22Rv1 (cell line): ENCODE data around the gene MRPL49.

Experiments used
- H3K27ac ChIP-seq: fragments of 450-650 bp; 2 replicates; pipeline ENCODE4 v1.5.1; 2017
- CTCF ChIP-seq: fragments of 450-650 bp; IDR thresholded peaks from 2 replicates; pipeline ENCODE4 v1.5.1; 2017; ENCODE audit warnings: mild to moderate bottlenecking
- ZFX ChIP-seq: fragments of 450-650 bp; IDR thresholded peaks from 2 replicates; pipeline ENCODE4 v1.6.1; 2017; ENCODE audit warnings: antibody characterized with exemption, borderline replicate concordance

Gene MRPL49

GRCh38 chr11:65151331-65151899 is 29.3 kb downstream of the MRPL49 start:
- no peak overlapping the region for H3K27ac ChIP-seq
- no peak for TF ChIP-seq CTCF
- no peak for TF ChIP-seq ZFX

DNA sequence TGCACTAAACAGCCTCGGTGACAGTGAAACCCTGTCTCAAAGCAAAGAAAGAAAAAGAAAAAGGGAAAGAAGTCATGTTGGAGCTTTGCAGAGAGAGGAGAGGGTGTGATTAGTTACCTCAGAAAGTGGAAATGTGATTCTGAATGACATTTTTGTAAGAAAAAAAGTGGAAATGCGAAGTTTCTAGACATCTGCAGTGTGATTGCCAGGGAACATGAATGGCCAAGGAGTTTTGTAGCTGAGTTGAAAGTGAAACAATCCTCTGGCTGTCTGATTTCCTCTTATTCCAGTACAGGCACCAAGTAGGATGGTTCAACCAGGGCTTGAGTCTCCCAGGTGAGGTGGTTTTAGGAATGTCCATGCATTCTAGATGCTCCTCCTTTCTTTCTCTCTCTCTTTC is 30.0 kb downstream of the MRPL49 start:
- no peak overlapping the region for H3K27ac ChIP-seq

DNA sequence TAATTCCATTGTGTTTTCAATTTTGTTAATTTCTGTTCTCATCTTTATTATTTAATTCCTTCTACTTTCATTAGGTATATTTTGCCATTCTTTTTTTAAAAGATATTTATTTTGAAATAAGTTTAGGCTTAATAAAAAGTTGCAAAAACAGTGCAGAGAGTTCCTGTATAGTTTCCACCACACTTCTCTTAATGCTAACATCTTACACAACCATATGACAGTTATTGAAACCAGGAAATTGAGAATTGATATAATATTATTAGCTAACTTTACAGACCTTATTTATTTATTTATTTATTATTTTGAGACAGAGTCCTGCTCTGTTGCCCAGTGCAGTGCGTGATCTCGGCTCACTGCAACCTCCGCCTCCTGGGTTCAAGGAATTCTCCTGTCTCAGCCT is 34.1 kb downstream of the MRPL49 start:
- TF ChIP-seq ZFX, result no peak
- no peak for TF ChIP-seq CTCF
- no peak overlapping the region for H3K27ac ChIP-seq

More for the DNA sequence above, 30.0 kb downstream of the MRPL49 start:
- TF ChIP-seq CTCF (no peak), ZFX (no peak)

DNA sequence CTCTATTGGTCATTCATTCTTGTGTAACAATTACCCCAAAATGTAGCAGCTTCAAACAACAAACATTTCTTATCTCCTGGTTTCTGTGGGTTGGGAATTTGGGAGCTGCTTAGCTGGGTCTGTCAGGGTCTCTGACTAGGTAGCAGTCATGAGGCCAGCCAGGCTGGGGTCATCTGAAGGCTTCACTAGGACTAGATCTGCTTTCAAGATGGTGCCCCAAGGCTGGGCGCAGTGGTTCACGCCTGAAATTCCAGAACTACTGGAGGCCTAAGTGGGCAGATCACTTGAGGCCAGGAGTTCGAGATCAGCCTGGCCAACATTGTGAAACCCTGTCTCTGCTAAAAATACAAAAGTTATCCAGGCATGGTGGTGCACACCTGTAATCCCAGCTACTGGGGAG is 34.8 kb downstream of the MRPL49 start:
- TF ChIP-seq ZFX (no peak), CTCF (no peak)
- no peak overlapping the region for H3K27ac ChIP-seq

- TF ChIP-seq CTCF, result no peak
- no peak for TF ChIP-seq ZFX
- H3K27ac ChIP-seq, result no peak overlapping the region
These were observed 35.2 kb downstream of the MRPL49 start for GRCh38 chr11:65157336-65157735.

GRCh38 chr11:65159012-65159411 is 36.9 kb downstream of the MRPL49 start:
- H3K27ac ChIP-seq, result no peak overlapping the region
- TF ChIP-seq ZFX, result no peak
- no peak for TF ChIP-seq CTCF

DNA sequence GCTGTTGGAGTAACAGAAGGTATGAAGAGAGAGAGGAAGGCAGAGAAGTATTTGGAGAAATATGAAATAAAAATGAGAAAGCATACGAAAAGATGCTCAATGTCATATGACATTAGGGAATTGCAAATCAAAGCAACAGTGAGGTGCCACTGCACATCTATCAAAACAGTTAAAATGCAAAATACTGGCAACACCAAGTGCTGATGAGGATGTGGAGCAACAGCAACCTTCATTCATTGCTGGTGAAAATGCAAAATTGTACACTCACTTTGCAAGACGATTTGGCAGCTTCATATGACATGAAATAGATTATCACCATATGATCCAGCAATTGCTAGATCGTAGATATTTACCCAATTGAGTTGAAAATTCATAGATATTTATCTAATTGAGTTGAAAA is 38.5 kb downstream of the MRPL49 start:
- TF ChIP-seq CTCF, result no peak
- no peak for TF ChIP-seq ZFX

More for the DNA sequence above, 38.5 kb downstream of the MRPL49 start:
- no peak overlapping the region for H3K27ac ChIP-seq
